GM12865 (cell line): Measurements from ENCODE around the gene SULT4A1.
A peak's percentile ranks its signal among the peaks of the same experiment; 100 is the strongest.

ENCODE experiments used
- DNase-seq: peaks from one replicate; pipeline ENCODE4 v3.0.0; 2010; ENCODE audit warnings: low read depth
- H3K4me3 ChIP-seq: 2 replicates; pipeline ENCODE4 v1.5.1; 2011; ENCODE audit warnings: mild to moderate bottlenecking, low read depth, low read length, control low read depth
- TF ChIP-seq, protein P1 (sequence below): IDR thresholded peaks from 2 replicates; pipeline ENCODE4 v1.5.1; 2011; ENCODE audit warnings: low read length, control low read depth, low read depth, inconsistent platforms; ENCODE audit not compliant: insufficient read depth; ENCODE audit errors: missing control alignments

Gene SULT4A1

DNA sequence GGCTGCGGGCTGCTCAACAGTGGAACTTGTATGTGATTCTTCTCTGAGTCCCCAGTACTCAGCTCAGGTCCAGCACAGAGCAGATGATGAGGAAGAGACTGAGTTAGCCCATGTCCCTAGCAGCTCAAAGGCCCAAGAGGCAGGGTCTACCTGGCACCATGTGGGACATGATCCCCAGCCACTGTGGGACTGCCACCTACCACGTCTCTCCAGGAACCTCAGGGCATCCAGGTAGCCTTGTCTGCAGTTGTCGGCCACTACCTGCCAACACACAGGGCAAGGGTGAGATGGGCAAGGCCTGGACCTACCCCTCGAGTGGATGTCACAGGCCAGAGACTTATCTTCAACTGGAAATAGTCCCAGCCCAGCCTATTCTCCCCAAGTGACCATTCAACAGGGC, 25.1 kb upstream of the SULT4A1 start:
- DNase-seq, result no peak
- TF ChIP-seq, protein P1, sequence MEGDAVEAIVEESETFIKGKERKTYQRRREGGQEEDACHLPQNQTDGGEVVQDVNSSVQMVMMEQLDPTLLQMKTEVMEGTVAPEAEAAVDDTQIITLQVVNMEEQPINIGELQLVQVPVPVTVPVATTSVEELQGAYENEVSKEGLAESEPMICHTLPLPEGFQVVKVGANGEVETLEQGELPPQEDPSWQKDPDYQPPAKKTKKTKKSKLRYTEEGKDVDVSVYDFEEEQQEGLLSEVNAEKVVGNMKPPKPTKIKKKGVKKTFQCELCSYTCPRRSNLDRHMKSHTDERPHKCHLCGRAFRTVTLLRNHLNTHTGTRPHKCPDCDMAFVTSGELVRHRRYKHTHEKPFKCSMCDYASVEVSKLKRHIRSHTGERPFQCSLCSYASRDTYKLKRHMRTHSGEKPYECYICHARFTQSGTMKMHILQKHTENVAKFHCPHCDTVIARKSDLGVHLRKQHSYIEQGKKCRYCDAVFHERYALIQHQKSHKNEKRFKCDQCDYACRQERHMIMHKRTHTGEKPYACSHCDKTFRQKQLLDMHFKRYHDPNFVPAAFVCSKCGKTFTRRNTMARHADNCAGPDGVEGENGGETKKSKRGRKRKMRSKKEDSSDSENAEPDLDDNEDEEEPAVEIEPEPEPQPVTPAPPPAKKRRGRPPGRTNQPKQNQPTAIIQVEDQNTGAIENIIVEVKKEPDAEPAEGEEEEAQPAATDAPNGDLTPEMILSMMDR, result no peak
- no peak overlapping the region for H3K4me3 ChIP-seq

DNA sequence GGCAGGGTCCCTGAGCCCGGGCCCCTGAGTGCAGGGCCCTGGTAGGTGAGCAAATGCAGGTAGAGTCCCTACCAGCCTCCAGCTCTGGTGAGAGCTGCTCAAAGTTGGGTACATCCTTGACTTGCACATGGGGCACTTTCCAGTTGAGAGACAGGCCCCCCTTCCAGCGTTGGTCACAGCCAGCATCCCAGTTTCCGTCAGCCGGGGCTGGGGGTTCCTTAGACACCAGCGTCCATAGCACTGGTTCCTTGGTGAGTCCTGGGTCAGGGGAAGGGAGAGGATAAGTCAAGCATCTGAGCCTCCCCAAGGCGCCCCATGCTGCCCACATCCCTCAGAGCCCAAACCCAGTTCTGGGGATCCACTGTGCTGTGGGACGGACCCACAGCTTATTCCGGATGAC, 23.9 kb upstream of the SULT4A1 start:
- no peak for DNase-seq
- no peak overlapping the region for H3K4me3 ChIP-seq
- TF ChIP-seq, protein P1, result no peak

DNA sequence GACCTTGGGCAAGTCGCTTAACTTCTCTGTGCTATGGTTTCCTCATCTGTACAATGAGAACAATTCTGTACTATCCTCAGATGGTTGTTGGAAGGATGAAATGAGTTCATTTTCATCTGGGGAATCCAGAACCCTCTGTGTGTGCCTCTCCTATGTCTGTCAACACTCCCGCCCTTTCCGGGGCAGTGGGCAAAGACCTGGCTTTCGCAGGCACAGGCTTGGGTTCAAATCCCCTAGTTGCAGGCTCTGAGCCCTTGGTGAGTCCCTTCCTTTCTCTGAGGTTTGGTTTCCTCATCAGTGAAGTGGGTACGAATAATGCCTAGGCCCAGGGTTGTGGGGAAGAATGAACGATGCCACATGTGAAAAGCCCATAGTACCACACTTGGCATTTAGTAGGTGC, 23.5 kb upstream of the SULT4A1 start:
- no peak overlapping the region for H3K4me3 ChIP-seq
- no peak for DNase-seq
- TF ChIP-seq, protein P1, result no peak

DNA sequence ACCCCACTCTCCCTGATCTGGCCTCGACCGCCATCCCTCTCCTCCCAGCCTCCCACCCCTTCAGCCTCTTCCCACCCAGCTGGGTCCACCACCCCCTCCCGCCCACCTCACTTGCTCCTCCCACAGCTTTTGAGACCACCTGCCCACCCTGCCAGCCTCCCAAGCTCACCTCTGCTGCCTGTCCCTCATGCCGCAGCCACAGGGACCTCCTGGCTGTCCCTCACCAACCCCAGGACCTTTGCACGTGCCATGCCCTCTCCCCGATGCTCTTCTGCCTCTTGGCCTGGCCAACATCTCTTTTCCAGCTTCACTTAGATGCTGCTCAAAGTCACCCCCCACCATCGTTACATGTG, 23.0 kb upstream of the SULT4A1 start:
- no peak overlapping the region for H3K4me3 ChIP-seq
- no peak for DNase-seq
- TF ChIP-seq, protein P1, result no peak

DNA sequence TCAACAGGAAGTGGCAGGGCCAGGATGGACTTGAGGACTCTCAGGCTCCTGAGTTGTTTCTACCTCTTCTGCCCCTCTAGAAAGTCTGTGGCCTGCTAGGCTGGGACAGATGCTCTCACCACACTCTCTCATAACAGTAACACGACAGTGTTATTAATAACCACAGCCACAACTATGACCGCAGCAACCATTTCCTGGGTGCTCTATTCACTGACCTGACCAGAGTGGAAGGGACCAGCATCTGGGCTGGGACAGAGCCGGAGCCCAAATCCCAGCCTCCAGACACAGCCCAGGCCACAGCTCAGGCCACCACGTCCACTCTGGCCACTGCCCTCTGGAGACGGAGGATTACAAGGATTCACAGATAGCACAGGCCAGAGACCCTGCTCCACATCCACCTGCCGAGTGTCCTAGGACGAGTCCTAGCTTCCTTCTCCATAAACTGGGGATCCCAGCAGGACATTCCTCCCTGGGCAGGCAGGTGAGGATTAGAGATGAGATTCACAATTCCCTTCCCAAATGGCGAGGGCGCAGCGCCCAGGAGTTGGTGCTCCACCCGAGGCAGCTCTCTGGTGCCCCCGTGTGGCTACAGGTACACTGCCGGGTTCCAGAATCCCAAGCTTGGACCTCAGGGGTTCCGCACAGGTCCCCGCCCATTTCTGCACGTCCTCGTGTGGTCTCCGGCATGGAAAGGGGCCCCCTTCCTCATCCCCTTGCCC, 22.4 kb upstream of the SULT4A1 start:
- TF ChIP-seq, protein P1, result peak; percentile 86
- H3K4me3 ChIP-seq, result 0 out of 2 replicates have a peak overlapping the region, but pooled peaks have one; percentile 3
- DNase-seq, result peak; percentile 92

DNA sequence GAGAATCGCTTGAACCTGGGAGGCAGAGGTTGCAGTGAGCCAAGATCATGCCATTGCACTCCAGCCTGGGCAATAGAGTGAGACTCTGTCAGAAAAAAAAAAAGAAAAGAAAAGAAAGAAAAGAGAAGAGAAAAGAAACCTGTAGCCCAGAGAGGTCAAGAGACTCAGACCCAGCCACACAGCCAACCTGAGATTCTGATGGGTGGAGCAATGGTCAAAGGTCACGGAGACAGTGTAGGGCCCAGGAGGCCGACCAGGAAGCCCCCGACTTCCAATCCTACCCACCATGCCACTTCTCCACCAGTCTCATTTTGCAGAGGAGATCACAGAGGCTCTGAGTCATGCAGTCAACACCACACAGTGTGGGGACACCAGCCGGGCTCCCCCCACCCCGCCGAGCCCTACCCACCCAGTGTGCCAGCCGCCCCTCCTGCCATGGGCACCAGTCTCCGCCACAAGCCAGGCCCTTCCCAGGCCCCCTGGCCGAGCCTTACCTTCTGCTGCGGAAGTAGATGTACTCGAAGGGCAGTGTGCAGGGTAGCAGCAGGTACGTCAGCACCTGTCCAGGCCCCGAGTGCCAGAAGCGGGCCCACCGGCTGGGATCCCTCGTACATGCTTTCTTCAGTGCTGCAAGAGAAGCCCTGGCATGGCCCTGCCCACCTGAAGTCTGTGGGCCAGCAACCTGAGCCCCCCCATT, 21.6 kb upstream of the SULT4A1 start:
- no peak for DNase-seq
- TF ChIP-seq, protein P1, result no peak
- H3K4me3 ChIP-seq, result no peak overlapping the region
